Tibial nerve (tissue), 4 donors: ENCODE measurements around the gene VSTM4. TPM values are rescaled to one million over a fixed set of nuclear protein-coding genes. Genes with fewer than 3 reads are reported as not detected.

ENCODE experiments used
- DNase-seq, 2 donors: peaks; one replicate each; pipeline ENCODE4 v3.0.0-alpha.2; 2019; ENCODE audit warnings: low spot score in 2 of 2
- H3K27ac ChIP-seq, 4 donors: fragments of 200-600 bp; sonication (generic) in 3 of 4; one replicate each; pipeline ENCODE4 v1.5.1; 2017 to 2019; ENCODE audit warnings: mild to moderate bottlenecking in 1 of 4
- H3K27me3 ChIP-seq, 2 donors: fragments of 200-600 bp; sonication (generic) in 1 of 2; one replicate each; pipeline versions ENCODE4 v1.5.1 to v1.6.0; 2017 to 2019
- H3K36me3 ChIP-seq, 3 donors: fragments of 200-600 bp; sonication (generic); one replicate each; pipeline ENCODE4 v1.5.1; 2018 to 2019
- H3K4me1 ChIP-seq, 4 donors: fragments of 200-600 bp; sonication (generic) in 3 of 4; one replicate each; pipeline ENCODE4 v1.5.1; 2017 to 2019
- H3K4me3 ChIP-seq, 4 donors: fragments of 200-600 bp; sonication (generic) in 3 of 4; one replicate each; pipeline ENCODE4 v1.5.1; 2017 to 2019; ENCODE audit warnings: mild to moderate bottlenecking in 1 of 4, moderate library complexity in 1 of 4
- H3K9me3 ChIP-seq, 4 donors: fragments of 200-600 bp; sonication (generic) in 3 of 4; one replicate each; pipeline ENCODE4 v1.5.1; 2017 to 2019
- EP300 ChIP-seq, 2 donors: sonication (generic); formaldehyde crosslinking; IDR thresholded peaks; one replicate each; pipeline ENCODE4 v1.6.1; 2017; ENCODE audit warnings: antibody characterized with exemption in 2 of 2, mild to moderate bottlenecking in 1 of 2
- POLR2A ChIP-seq, 2 donors: fragments of 450-650 bp; IDR thresholded peaks; one replicate each; pipeline ENCODE4 v1.6.1; 2017; ENCODE audit warnings: antibody characterized with exemption in 2 of 2, mild to moderate bottlenecking in 2 of 2, moderate library complexity in 2 of 2
- WGBS, 2 donors: methylation state at CpG; one replicate each; pipeline ENCODE4 v1.1.5; 2018; 5-methylcytosine and 5-hydroxymethylcytosine counted together
- small RNA-seq: library from RNA; depleted of rRNA; stranded (forward); fragments of <200 nt; gene quantifications from one replicate; pipeline ENCODE3, GENCODE V24; 2016
- total RNA-seq, 4 donors: library from RNA; depleted of rRNA; stranded (reverse); fragments of >200 nt; gene quantifications; one replicate each; pipeline ENCODE4 v1.1.0, GENCODE V29; 2016
- TF ChIP-seq, protein P1 (sequence below), 5 experiments: fragments of 200-600 bp in 3 of 5; fragments of 450-650 bp in 2 of 5; sonication (generic) in 3 of 5; IDR thresholded peaks; one replicate each; pipeline ENCODE4 v1.5.1; 2016 to 2019; ENCODE audit warnings: antibody characterized with exemption in 5 of 5, mild to moderate bottlenecking in 3 of 5, moderate library complexity in 2 of 5

Gene VSTM4
- total RNA-seq, 4 donors from 2014 or later: 9.8 to 18.2 (median 12.8) TPM

DNA sequence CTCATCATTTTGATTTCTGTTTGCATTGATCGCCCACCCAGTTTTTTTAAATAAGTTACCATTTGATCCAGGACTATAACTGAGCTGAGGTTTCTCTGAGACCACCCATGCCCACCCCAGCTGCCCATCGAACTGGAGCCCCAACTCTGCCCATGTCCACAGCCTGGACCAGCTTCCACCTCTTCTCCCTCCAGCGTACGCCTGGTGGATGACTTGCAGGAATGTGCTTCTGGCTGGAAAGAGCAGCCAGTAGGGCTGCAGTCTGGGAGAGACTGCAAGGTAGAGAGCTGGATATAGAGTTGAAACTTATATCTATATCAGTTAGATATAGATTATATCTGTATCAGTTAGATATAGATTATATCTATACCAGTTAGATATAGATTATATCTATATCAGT is 149.9 kb downstream of the VSTM4 start:
- Histone ChIP-seq H3K4me1 (no peaks in the 10 kb centered on the region), H3K27me3 (no peaks in the 10 kb centered on the region), H3K36me3 (no peaks in the 10 kb centered on the region), H3K9me3 (no peaks in the 10 kb centered on the region), H3K4me3 (no peak overlapping the region), H3K27ac (no peak overlapping the region)
- TF ChIP-seq POLR2A (IDR thresholded peaks at IDR 0.05): no peak
- TF ChIP-seq, protein P1, sequence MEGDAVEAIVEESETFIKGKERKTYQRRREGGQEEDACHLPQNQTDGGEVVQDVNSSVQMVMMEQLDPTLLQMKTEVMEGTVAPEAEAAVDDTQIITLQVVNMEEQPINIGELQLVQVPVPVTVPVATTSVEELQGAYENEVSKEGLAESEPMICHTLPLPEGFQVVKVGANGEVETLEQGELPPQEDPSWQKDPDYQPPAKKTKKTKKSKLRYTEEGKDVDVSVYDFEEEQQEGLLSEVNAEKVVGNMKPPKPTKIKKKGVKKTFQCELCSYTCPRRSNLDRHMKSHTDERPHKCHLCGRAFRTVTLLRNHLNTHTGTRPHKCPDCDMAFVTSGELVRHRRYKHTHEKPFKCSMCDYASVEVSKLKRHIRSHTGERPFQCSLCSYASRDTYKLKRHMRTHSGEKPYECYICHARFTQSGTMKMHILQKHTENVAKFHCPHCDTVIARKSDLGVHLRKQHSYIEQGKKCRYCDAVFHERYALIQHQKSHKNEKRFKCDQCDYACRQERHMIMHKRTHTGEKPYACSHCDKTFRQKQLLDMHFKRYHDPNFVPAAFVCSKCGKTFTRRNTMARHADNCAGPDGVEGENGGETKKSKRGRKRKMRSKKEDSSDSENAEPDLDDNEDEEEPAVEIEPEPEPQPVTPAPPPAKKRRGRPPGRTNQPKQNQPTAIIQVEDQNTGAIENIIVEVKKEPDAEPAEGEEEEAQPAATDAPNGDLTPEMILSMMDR (IDR thresholded peaks at IDR 0.05): no peak
- TF ChIP-seq EP300 (IDR thresholded peaks at IDR 0.05): no peak
- WGBS, 2 donors: 96 to 97% methylated on average over 4 of the region's 4 CpGs
- no peak for DNase-seq

Small RNA genes within 50 kb of the gene (small RNA-seq; reads per million reads assigned to genes)
- gene MIR4294: not detected

Other genes starting within 250 kb of the VSTM4 start
- gene LRRC18, start 175.7 kb downstream of the VSTM4 start, total RNA-seq: not detected
- under 1 TPM in 1 of 4 donors, not detected in 3; 0.63 TPM for gene FAM170B, start 18.5 kb upstream of the VSTM4 start, total RNA-seq
- gene TMEM273, start 72.9 kb upstream of the VSTM4 start, total RNA-seq: 10 to 100 TPM; 18.6 to 37.9 (median 28.8) TPM
- under 1 TPM in 1 of 4 donors, not detected in 3; 0.22 TPM for gene C10orf71, start 183.6 kb upstream of the VSTM4 start, total RNA-seq